Effector CD8-positive, alpha-beta T cell (primary cell): ENCODE data around the gene HNRNPR.
"Not testable (repeated sequence)": the region's sequence is repeated elsewhere in the genome, so short reads cannot be mapped to it uniquely, and the experiment has no call there.

ENCODE experiments used
- DNase-seq: peaks from one replicate; lab custom pipeline; 2025; lab: John Stamatoyannopoulos, UW

The HNRNPR gene

GRCh38 chr1:23330846-23331245 lies 13.2 kb downstream of the HNRNPR start:
- no peak for DNase-seq

GRCh38 chr1:23325393-23325792 lies 18.7 kb downstream of the HNRNPR start:
- no peak for DNase-seq

- DNase-seq, result no peak
Measured at GRCh38 chr1:23322770-23323169, 21.3 kb downstream of the HNRNPR start.

GRCh38 chr1:23310280-23310679 lies 33.8 kb downstream of the HNRNPR start:
- DNase-seq, result not testable (repeated sequence)

GRCh38 chr1:23304140-23304620 lies 39.9 kb downstream of the HNRNPR start:
- no peak for DNase-seq

- DNase-seq, result no peak
Measured at GRCh38 chr1:23303524-23303923, 40.6 kb downstream of the HNRNPR start.

DNA sequence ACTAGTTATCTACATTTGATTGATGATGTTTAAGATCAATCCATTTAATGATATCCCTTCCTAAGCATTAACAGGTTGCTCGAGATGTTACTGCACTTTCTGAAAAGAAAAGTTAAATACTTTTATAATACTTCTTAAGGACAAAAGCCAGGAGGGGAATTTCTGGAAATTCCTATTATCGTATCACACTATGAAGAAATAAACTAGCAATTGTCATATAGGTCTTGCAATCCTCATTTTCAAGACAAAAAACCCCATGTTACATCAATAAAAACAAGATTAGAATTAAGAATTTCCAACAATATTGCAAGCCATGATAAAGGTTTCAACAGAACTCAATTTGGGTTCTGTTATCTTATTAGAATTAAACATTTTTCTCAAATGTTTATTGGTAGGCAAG lies 47.2 kb downstream of the HNRNPR start:
- DNase-seq, result no peak

- DNase-seq, result no peak
Measured at GRCh38 chr1:23291706-23292105, 52.4 kb downstream of the HNRNPR start.

- no peak for DNase-seq
Measured at GRCh38 chr1:23290836-23291565, 53.1 kb downstream of the HNRNPR start.

DNA sequence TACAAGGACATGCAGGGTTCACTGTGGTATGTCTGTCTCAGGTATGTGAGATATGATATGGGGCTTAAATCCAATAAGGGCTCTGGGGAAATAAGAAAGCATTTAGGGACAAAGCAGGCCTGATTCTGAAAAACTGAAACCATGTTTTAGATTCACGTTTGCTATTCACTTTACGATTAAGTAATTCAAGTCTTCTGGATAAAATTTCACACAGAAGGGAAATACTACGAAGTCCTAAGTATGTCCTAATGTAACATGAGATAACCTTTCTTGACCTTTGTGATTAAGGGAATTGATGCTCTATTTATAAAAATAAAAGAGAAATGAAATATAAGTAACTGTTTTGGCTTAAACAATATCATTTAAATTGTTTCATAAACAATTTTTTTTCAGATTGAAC lies 55.4 kb downstream of the HNRNPR start:
- DNase-seq, result no peak

GRCh38 chr1:23288201-23288600 lies 55.9 kb downstream of the HNRNPR start:
- DNase-seq, result no peak

DNA sequence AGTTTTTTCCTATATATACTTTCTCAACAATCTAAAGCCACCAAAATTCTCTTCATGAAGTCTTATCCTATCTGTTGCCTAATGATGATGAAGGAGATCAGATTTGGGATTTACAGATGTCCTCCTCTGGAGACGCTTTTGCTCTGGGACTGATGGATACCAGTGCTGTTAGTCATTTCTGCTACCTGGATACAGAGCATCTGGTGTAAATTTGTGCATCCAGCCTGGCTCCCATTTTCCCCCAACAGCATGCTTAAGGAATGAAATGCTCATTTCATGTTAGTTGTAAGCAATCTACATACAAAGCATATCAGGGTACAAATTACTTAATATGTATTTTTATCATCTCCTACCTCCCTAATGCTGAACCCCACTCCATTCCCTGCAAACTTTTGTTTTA lies 57.7 kb downstream of the HNRNPR start:
- DNase-seq, result no peak

DNA sequence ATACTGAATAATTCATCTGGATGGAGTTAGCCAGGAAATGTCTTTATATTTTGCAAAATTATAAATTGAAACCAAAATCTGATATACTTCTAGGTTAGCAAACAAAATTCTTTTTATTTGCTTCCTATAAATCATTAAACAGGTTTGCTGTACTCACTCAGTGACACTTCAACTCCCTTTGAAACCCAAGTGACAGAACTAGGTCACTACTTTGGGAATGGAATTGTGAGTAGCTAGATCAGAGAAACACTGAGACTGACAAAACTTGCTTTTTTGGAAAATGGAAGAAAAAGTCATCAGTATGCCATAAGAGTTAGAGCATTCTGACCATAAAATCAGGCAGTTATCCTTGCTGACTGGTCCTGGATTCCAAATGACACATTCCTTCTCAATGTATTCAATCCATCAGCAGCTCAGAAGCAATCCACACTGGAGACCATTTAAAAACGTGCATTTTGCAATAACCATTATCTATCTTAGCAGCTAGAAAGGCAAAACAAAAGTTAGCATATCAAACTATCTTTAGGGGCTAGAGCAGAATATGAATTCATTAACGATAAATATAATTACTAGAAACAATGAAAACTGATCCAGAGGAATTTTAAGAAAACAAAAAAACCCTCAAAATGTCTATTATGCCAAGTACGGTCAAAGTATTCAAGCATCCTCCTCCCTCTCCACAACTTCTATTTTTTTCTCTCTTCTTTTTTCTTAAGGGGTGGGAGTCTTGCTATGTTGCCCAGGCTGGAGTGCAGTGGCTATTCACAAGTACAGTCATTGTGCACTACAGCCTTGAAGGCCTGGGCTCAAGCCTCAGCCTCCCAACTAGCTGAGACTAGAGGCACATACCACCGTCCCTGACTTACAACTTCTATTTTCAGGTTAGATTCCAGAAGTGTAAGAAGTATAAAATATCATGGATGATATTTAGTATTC lies 60.1 kb downstream of the HNRNPR start:
- no peak for DNase-seq

DNA sequence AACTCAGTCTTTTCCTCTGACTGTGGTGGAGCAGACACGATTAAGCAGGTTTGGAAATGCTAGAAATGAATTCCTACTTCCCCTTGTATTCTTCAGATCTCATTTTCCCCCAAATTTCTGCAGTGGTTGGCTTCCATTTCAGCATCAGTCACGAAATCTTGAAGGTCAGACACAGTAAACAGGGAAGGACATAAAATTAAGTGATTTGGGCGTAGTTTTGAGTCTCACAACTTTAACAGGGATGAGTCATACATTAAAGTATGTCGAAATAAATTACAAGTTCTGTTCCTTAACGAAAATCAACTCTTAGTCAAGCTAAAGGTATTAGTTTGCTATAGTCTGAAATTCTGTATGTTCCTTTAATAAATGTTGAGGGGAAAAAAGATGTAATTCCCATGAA lies 61.1 kb downstream of the HNRNPR start:
- no peak for DNase-seq

DNA sequence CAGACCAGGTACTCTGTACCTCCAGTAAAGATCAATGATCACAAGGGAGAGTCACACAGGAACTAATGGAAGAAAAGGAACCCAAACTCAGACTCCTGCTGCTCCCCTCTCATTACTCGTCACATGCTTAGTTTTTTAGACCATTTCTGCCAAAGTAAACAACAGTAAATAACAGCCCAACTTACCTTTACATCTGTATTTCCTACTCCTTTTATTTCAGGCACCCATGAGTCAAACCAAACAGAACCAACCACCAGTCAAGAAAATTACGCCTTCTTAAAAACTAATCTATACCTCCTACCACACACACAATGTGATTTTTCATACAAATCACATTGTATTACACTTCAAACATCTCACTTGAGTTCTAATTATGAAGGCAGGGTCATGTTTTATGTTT lies 65.4 kb downstream of the HNRNPR start:
- no peak for DNase-seq

DNA sequence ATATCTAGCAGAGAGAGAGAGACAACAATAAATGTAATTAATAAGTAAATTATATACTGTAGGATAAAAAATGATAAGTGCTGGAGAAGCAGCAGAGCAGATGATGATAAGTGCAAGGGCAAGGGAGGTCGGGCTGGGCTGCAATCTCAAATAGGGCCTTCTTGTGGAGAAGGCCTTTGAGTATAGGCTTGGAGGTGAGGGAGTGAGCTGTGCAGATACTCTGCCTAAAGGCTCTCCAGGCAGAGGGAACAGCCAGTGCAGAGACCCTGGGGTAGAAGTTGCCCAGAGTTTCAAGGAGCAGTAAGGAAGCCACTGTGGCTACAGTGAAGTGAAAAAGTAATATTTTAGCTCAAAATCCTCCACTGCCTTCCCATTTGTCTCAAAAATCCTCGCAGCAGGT lies 67.6 kb downstream of the HNRNPR start:
- no peak for DNase-seq

- DNase-seq, result no peak
Measured at GRCh38 chr1:23274134-23274505, 70.0 kb downstream of the HNRNPR start.

DNA sequence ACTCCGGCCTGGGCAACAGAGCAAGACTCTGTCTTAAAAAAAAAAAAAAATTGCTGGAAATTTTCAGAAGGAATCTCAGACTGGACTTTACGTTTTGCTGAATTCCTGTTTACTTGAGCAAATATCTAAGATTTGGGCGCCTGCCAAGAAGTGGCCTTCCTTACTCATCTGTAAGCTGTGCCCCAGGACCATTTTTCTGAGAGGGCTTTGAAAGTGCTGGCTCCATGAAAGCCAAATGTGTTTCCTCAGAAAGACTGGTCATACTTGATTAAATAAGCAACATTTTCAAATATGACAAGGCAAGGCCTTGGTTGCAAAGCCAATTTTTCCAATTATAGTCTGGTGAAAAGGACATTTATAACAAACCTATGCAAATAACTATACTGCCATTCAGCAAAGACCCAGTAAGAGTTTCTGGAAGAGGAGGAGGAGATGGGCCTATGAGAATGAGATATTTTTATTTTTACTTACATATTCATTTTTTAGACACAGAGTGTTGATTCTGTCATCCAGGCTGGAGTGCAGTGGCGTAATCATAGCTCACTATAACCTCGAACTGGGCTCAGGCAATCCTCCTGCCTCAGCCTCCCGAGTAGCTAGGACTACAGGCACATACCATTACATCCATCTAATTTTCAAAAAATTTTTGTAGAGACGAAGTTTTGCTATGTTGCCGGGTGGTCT lies 70.5 kb downstream of the HNRNPR start:
- no peak for DNase-seq

GRCh38 chr1:23263380-23263887 lies 80.7 kb downstream of the HNRNPR start:
- no peak for DNase-seq

DNA sequence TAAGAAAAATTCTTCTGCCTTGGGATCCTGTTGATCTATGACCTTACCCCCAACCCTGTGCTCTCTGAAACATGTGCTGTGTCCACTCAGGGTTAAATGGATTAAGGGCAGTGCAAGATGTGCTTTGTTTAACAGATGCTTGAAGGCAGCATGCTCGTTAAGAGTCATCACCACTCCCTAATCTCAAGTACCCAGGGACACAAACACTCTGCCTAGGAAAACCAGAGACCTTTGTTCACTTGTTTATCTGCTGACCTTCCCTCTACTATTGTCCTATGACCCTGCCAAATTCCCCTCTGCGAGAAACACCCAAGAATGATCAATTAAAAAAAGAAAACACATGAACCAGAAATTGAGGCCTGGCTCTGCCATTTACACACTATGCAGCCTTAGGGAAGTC lies 86.0 kb downstream of the HNRNPR start:
- DNase-seq, result not testable (repeated sequence)

DNA sequence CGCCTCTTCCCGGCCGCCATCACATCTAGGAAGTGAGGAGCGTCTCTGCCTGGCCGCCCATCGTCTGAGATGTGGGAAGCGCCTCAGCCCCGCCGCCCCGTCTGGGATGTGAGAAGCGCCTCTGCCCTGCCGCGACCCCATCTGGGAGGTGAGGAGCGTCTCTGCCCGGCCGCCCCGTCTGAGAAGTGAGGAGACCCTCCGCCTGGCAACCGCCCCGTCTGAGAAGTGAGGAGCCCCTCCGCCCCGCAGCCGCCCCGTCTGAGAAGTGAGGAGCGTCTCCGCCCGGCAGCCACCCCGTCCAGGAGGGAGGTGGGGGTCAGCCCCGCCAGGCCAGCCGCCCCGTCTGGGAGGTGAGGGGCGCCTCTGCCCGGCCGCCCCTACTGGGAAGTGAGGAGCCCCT lies 86.7 kb downstream of the HNRNPR start:
- DNase-seq, result not testable (repeated sequence)
